NCI-H2107 (cell line): ENCODE data around the gene C2orf74.
A peak's percentile ranks its signal among the peaks of the same experiment; 100 is the strongest.
"Not testable (repeated sequence)": the region's sequence is repeated elsewhere in the genome, so short reads cannot be mapped to it uniquely, and the experiment has no call there.

Experiments
- DNase-seq: peaks from one replicate; lab custom pipeline; 2025; lab: John Stamatoyannopoulos, UW

The C2orf74 gene

DNA sequence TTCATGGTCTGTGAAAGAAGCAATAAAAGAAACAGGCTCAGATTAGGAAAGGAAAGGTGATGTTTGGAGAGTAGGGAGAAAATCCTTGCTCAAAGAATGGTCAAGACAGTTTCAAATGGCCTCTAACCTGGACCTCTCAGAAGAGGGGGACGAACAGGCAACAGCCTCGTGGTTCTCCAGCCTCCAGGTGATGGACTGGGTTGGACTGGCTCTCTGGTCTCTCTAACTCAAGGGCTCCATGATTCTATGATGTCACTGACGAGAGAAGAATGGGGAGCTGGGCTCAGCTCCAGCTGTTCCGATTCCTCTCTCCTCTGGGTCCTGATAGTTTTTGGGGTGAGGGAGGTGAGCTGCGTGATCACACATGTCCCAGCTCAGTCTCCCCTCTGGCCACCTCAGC is at the start of gene C2orf74:
Gene C2orf74, plus strand, starts transcription at position 301 of the 400 bp plus-strand sequence. CDS start 327 bp downstream, outside the sequence.
- no peak for DNase-seq

DNA sequence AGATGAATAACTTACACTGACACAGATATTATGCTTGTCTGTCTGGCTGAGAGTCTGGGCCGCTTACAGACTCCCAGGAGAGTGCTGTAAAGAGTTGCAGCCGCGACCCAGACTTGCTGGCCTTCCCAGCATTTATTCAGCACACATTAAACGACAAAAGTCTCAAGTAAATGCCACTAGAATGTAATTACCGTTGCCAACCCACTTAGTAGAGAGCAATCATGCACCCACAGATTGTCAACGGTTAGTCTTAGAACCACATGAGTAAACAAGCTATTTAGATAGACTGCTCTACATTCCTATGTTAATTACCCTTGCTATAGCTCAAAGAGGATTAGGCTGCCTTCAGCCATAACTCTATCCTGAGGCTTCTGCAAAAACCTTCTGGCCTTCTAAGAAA is 47.8 kb upstream of the C2orf74 start:
- no peak for DNase-seq

DNA sequence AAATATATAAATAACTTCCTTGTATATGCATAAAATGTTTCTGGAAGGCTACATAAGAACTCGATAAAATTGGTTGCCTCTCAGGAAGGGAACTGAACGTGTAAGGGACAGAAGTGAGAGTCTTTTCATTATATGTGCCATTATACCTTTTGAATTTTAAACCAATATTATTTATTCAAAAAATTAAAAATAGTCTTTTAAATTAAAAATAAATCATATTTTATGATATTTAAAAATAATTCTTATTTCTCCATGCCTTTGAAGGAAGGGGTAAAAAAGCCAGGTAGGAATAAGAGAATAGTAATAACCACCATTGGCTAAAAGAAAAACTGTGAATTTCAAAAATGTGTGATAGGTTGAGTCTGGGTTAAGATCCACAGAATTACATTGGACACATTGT is 45.7 kb upstream of the C2orf74 start:
- DNase-seq, result no peak

DNA sequence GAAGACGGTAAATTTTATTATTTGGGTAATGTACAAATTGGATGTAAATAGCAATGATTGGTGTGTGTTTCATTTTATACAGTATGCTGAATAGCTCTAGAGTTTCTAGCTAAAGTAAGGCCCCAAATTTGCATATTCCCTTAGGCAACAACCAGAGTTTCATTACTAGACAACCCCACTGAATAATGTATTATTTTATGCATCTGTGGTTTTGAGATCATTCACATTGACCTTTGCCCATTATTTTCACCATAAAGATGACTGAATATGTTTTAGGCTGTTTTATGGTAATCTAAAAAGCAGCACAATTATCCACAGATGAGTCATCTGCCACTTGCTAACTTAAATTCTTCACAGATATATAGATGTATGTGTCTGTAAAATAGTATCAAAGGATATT is 44.5 kb upstream of the C2orf74 start:
- no peak for DNase-seq

GRCh38 chr2:61125123-61125710 is 36.8 kb upstream of the C2orf74 start:
- no peak for DNase-seq

GRCh38 chr2:61125798-61126197 is 36.2 kb upstream of the C2orf74 start:
- no peak for DNase-seq

GRCh38 chr2:61128122-61128521 is 33.9 kb upstream of the C2orf74 start:
- DNase-seq, result not testable (repeated sequence)

- no peak for DNase-seq
These were observed 27.8 kb upstream of the C2orf74 start for GRCh38 chr2:61134141-61134540.

GRCh38 chr2:61135510-61135909 is 26.5 kb upstream of the C2orf74 start:
- DNase-seq, result no peak

GRCh38 chr2:61138859-61139258 is 23.1 kb upstream of the C2orf74 start:
- no peak for DNase-seq

DNA sequence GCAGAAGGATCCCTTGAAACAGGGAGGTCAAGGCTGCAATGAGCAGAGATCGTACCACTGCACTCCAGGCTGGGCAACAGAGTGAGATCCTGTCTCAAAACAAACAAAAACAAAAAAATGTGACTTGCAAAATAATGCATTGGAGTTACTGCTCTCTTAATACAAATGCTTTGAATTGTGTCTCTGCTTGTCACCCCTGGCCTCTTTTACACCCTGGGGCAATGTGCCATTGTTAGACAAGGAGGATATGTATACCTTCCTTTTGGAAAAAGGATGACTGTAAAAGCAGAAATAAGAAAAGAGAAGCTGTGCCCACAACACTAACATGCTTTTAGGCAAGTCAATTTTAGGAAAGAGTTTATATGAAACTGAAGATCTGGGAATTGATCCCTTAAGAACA is 20.8 kb upstream of the C2orf74 start:
- no peak for DNase-seq

- peak; percentile 95 for DNase-seq
These were observed 17.2 kb upstream of the C2orf74 start for GRCh38 chr2:61144697-61145268.

- no peak for DNase-seq
These were observed 16.0 kb upstream of the C2orf74 start for GRCh38 chr2:61145990-61146389.

DNA sequence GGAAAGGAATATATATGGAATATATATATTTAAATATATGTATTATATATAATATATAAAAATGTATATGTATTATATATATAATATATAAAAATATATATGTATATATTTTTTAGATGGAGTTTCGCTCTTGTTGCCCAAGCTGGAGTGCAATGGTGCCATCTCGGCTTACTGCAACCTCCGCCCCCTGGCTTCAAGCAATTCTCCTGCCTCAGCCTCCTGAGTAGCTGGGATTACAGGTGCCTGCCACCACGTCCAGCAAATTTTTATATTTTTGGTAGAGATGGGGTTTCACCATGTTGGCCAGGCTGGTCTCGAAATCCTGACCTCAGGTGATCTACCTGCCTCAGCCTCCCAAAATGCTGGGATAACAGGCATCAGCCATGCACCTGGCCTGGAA is 13.9 kb upstream of the C2orf74 start:
- DNase-seq, result not testable (repeated sequence)

GRCh38 chr2:61149074-61149473 is 12.9 kb upstream of the C2orf74 start:
- DNase-seq, result no peak

- DNase-seq, result no peak
These were observed 10.6 kb upstream of the C2orf74 start for GRCh38 chr2:61151436-61151835.

DNA sequence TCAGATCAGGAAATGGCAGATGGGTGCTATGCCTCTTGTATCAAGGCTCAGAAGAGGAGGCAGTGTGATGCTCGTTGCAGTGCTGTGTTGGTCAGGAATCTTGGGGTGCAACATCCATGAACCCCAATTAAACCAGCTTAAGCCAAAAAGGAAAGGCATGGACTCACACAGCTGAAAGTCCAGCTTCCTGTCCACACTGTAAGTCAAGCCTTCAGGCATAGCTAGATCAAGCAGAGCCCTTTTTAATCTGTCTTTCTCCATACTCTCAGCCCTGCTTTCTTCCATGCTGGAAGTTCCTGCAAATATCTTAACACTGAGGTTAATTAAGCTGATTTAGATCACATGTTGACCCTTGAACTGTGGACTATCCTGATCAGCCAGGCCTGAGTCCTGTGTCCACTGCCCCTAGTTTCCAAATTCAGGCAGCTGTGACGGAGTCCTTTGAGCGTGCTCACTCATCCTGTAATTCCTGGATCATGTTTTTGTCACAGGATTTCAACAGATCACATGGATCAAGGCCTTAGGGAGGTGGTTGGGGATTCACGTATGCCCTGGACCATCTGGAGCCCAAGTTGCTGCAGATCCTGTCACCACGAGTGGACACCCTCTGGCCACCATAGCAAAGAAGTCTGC is 4.5 kb upstream of the C2orf74 start:
- no peak for DNase-seq

GRCh38 chr2:61158356-61158955 is 3.5 kb upstream of the C2orf74 start:
- DNase-seq, result no peak

DNA sequence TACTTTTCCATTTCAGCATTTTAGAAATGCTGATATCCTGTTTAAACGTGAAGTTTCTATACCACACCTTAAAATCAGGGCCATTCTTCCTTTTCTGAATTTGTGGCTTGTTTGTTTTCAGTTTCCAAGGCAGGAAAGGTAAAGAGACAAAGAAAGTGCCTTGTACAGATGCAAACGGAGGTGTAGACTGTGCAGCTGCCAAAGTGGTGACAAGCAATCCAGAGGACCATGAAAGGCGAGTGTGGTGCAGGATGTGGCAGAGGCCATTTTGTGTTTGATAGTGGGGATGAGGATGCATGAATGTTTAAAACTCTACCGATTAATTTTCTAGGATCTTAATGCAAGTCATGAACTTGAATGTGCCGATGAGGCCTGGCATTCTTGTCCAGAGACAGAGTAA is 733 bp downstream of the C2orf74 start:
- DNase-seq, result no peak

DNA sequence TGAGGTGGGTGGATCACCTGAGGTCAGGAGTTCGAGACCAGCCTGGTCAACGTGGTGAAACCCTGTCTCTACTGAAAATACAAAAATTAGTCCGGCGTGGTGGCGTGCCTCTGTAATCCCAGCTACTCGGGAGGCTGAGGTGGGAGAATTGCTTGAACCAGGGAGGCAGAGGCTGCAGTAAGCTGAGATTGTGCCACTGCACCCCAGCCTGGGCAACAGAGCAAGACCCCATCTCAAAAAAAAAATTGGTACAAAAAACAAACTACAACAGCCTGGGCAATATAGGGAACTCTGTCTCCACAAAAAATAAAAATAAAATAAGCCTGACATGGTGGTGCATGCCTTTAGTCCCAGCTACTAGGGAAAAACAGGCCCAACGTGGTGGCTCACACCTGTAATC is 3.1 kb downstream of the C2orf74 start:
- DNase-seq, result not testable (repeated sequence)

DNA sequence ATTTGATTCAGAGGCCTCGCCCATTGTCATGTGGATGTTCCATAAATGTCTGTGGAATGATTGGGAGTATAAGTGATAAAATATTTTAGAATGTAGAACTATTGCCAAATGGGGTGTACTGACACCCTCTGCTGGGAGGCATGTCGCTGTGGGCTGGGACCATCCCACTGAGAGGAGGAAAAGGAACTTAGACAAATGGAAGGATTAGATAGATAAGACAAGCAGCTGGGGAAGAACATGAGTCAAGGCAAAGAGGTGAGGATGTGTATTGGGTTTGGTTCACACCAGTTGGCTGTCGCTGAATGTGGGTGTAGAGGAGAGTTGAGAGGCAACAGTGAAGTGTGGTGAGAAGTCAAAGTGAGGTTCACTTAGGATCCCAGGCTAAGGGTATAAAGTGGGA is 4.0 kb downstream of the C2orf74 start:
- DNase-seq, result no peak

GRCh38 chr2:61167579-61167978 is 5.6 kb downstream of the C2orf74 start:
- no peak for DNase-seq

- no peak for DNase-seq
These were observed 10.7 kb downstream of the C2orf74 start for GRCh38 chr2:61172671-61173070.
